ENCODE results near the gene MT1A.

MT1A gene

GRCh38 chr16:56647641-56648431 is 9.4 kb downstream of the MT1A start:
- H3K27me3 ChIP-seq (ENCODE audit: control insufficient read depth in 1 of 2, insufficient read depth in 2 of 2, low read length in 2 of 2), result peaks cover 28 to 51% of the 10 kb centered on the region in 2 donors
- H3K4me3 ChIP-seq (ENCODE audit: low read depth in 1 of 2, low read length in 2 of 2), result no peak overlapping the region
- no peak overlapping the region for H3K9ac ChIP-seq (ENCODE audit: low read length)
- H3K36me3 ChIP-seq (ENCODE audit: insufficient read depth, low read length), result no peaks in the 10 kb centered on the region
- no peak overlapping the region for H3K27ac ChIP-seq (ENCODE audit: low read depth, low read length)
- peaks cover 6% of the 10 kb centered on the region for H3K4me1 ChIP-seq (ENCODE audit: insufficient read depth, low read length)
- H3K9me3 ChIP-seq (ENCODE audit: low read length), result no peaks in the 10 kb centered on the region

GRCh38 chr16:56649271-56649670 is 10.8 kb downstream of the MT1A start:
- peaks cover 23 to 36% of the 10 kb centered on the region in 2 donors for H3K27me3 ChIP-seq (ENCODE audit: control insufficient read depth in 1 of 2, insufficient read depth in 2 of 2, low read length in 2 of 2)

GRCh38 chr16:56649820-56650219 is 11.4 kb downstream of the MT1A start:
- Histone ChIP-seq H3K9ac (ENCODE audit: low read length) (no peak overlapping the region), H3K36me3 (ENCODE audit: insufficient read depth, low read length) (no peaks in the 10 kb centered on the region), H3K4me1 (ENCODE audit: insufficient read depth, low read length) (no peaks in the 10 kb centered on the region), H3K9me3 (ENCODE audit: low read length) (no peaks in the 10 kb centered on the region), H3K4me3 (ENCODE audit: low read depth in 1 of 2, low read length in 2 of 2) (no peak overlapping the region), H3K27me3 (ENCODE audit: control insufficient read depth in 1 of 2, insufficient read depth in 2 of 2, low read length in 2 of 2) (peaks cover 18 to 31% of the 10 kb centered on the region in 2 donors), H3K27ac (ENCODE audit: low read depth, low read length) (no peak overlapping the region)

More at GRCh38 chr16:56649271-56649670, 10.8 kb downstream of the MT1A start:
- Histone ChIP-seq H3K9me3 (ENCODE audit: low read length) (no peaks in the 10 kb centered on the region), H3K27ac (ENCODE audit: low read depth, low read length) (no peak overlapping the region), H3K9ac (ENCODE audit: low read length) (no peak overlapping the region), H3K4me3 (ENCODE audit: low read depth in 1 of 2, low read length in 2 of 2) (no peak overlapping the region), H3K36me3 (ENCODE audit: insufficient read depth, low read length) (no peaks in the 10 kb centered on the region), H3K4me1 (ENCODE audit: insufficient read depth, low read length) (no peaks in the 10 kb centered on the region)

- no peaks in the 10 kb centered on the region for H3K4me1 ChIP-seq (ENCODE audit: insufficient read depth, low read length)
- no peaks in the 10 kb centered on the region for H3K9me3 ChIP-seq (ENCODE audit: low read length)
- peaks cover 6 to 17% of the 10 kb centered on the region in 2 donors for H3K27me3 ChIP-seq (ENCODE audit: control insufficient read depth in 1 of 2, insufficient read depth in 2 of 2, low read length in 2 of 2)
- no peak within 1 kb of the TSS for H3K27ac ChIP-seq (ENCODE audit: low read depth, low read length)
- no peak within 1 kb of the TSS for H3K9ac ChIP-seq (ENCODE audit: low read length)
- H3K4me3 ChIP-seq (ENCODE audit: low read depth in 1 of 2, low read length in 2 of 2), result no peak within 1 kb of the TSS
- H3K36me3 ChIP-seq (ENCODE audit: insufficient read depth, low read length), result no peaks in the 10 kb centered on the region
Measured at GRCh38 chr16:56651586-56651985, 13.1 kb downstream of the MT1A start, which contains the start of gene MT1B. Gene MT1B, plus strand, starts transcription at chr16:56651886. Its CDS starts 68 bp downstream, at chr16:56651954.

- H3K4me1 ChIP-seq (ENCODE audit: insufficient read depth, low read length), result no peaks in the 10 kb centered on the region
- peaks cover 6 to 14% of the 10 kb centered on the region in 2 donors for H3K27me3 ChIP-seq (ENCODE audit: control insufficient read depth in 1 of 2, insufficient read depth in 2 of 2, low read length in 2 of 2)
- no peak overlapping the region for H3K4me3 ChIP-seq (ENCODE audit: low read depth in 1 of 2, low read length in 2 of 2)
- H3K9me3 ChIP-seq (ENCODE audit: low read length), result no peaks in the 10 kb centered on the region
- H3K27ac ChIP-seq (ENCODE audit: low read depth, low read length), result no peak overlapping the region
- no peaks in the 10 kb centered on the region for H3K36me3 ChIP-seq (ENCODE audit: insufficient read depth, low read length)
- H3K9ac ChIP-seq (ENCODE audit: low read length), result no peak overlapping the region
Measured at GRCh38 chr16:56652600-56652999, 14.1 kb downstream of the MT1A start.

GRCh38 chr16:56653218-56653617 is 14.8 kb downstream of the MT1A start:
- Histone ChIP-seq H3K9me3 (ENCODE audit: low read length) (no peaks in the 10 kb centered on the region), H3K4me1 (ENCODE audit: insufficient read depth, low read length) (peaks cover 6% of the 10 kb centered on the region), H3K36me3 (ENCODE audit: insufficient read depth, low read length) (no peaks in the 10 kb centered on the region), H3K27me3 (ENCODE audit: control insufficient read depth in 1 of 2, insufficient read depth in 2 of 2, low read length in 2 of 2) (peaks cover 5 to 14% of the 10 kb centered on the region in 2 donors), H3K9ac (ENCODE audit: low read length) (no peak overlapping the region), H3K4me3 (ENCODE audit: low read depth in 1 of 2, low read length in 2 of 2) (no peak overlapping the region), H3K27ac (ENCODE audit: low read depth, low read length) (no peak overlapping the region)

- Histone ChIP-seq H3K9me3 (ENCODE audit: low read length) (no peaks in the 10 kb centered on the region), H3K36me3 (ENCODE audit: insufficient read depth, low read length) (no peaks in the 10 kb centered on the region), H3K27me3 (ENCODE audit: control insufficient read depth in 1 of 2, insufficient read depth in 2 of 2, low read length in 2 of 2) (peaks cover 22 to 36% of the 10 kb centered on the region in 2 donors), H3K27ac (ENCODE audit: low read depth, low read length) (no peak within 1 kb of the TSS), H3K4me3 (ENCODE audit: low read depth in 1 of 2, low read length in 2 of 2) (peak within 1 kb of the TSS in 1 of 2 donors; percentile 53), H3K9ac (ENCODE audit: low read length) (no peak within 1 kb of the TSS), H3K4me1 (ENCODE audit: insufficient read depth, low read length) (peaks cover 11% of the 10 kb centered on the region)
Measured at GRCh38 chr16:56657555-56658326, 19.3 kb downstream of the MT1A start, which contains the start of gene MT1F. Gene MT1F, plus strand, starts transcription at chr16:56657959. Its CDS starts 100 bp downstream, at chr16:56658059.

- no peaks in the 10 kb centered on the region for H3K9me3 ChIP-seq (ENCODE audit: low read length)
- no peak overlapping the region for H3K27ac ChIP-seq (ENCODE audit: low read depth, low read length)
- no peaks in the 10 kb centered on the region for H3K36me3 ChIP-seq (ENCODE audit: insufficient read depth, low read length)
- H3K9ac ChIP-seq (ENCODE audit: low read length), result no peak overlapping the region
- H3K4me3 ChIP-seq (ENCODE audit: low read depth in 1 of 2, low read length in 2 of 2), result peak overlapping the region in 1 of 2 donors; percentile 53
- peaks cover 11% of the 10 kb centered on the region for H3K4me1 ChIP-seq (ENCODE audit: insufficient read depth, low read length)
- H3K27me3 ChIP-seq (ENCODE audit: control insufficient read depth in 1 of 2, insufficient read depth in 2 of 2, low read length in 2 of 2), result peaks cover 28 to 43% of the 10 kb centered on the region in 2 donors
Measured at GRCh38 chr16:56658327-56658875, 19.9 kb downstream of the MT1A start.

- peaks cover 55 to 71% of the 10 kb centered on the region in 2 donors for H3K27me3 ChIP-seq (ENCODE audit: control insufficient read depth in 1 of 2, insufficient read depth in 2 of 2, low read length in 2 of 2)
- no peak overlapping the region for H3K4me3 ChIP-seq (ENCODE audit: low read depth in 1 of 2, low read length in 2 of 2)
- no peaks in the 10 kb centered on the region for H3K36me3 ChIP-seq (ENCODE audit: insufficient read depth, low read length)
- no peak overlapping the region for H3K27ac ChIP-seq (ENCODE audit: low read depth, low read length)
- no peak overlapping the region for H3K9ac ChIP-seq (ENCODE audit: low read length)
- peaks cover 11% of the 10 kb centered on the region for H3K4me1 ChIP-seq (ENCODE audit: insufficient read depth, low read length)
- H3K9me3 ChIP-seq (ENCODE audit: low read length), result no peaks in the 10 kb centered on the region
Measured at GRCh38 chr16:56662357-56663354, 24.2 kb downstream of the MT1A start.

- H3K36me3 ChIP-seq (ENCODE audit: insufficient read depth, low read length), result no peaks in the 10 kb centered on the region
- peaks cover 57 to 74% of the 10 kb centered on the region in 2 donors for H3K27me3 ChIP-seq (ENCODE audit: control insufficient read depth in 1 of 2, insufficient read depth in 2 of 2, low read length in 2 of 2)
- no peaks in the 10 kb centered on the region for H3K4me1 ChIP-seq (ENCODE audit: insufficient read depth, low read length)
- no peak overlapping the region for H3K4me3 ChIP-seq (ENCODE audit: low read depth in 1 of 2, low read length in 2 of 2)
- H3K9me3 ChIP-seq (ENCODE audit: low read length), result no peaks in the 10 kb centered on the region
- no peak overlapping the region for H3K27ac ChIP-seq (ENCODE audit: low read depth, low read length)
- H3K9ac ChIP-seq (ENCODE audit: low read length), result no peak overlapping the region
Measured at GRCh38 chr16:56664506-56664905, 26.0 kb downstream of the MT1A start.
